NCI-H187 treated with DMSO at 0.1 percent for 48 hours (cell line): ENCODE measurements around the gene XAGE3.

Source experiments
- DNase-seq: peaks from one replicate; lab custom pipeline; 2025; lab: John Stamatoyannopoulos, UW

XAGE3 gene

DNA sequence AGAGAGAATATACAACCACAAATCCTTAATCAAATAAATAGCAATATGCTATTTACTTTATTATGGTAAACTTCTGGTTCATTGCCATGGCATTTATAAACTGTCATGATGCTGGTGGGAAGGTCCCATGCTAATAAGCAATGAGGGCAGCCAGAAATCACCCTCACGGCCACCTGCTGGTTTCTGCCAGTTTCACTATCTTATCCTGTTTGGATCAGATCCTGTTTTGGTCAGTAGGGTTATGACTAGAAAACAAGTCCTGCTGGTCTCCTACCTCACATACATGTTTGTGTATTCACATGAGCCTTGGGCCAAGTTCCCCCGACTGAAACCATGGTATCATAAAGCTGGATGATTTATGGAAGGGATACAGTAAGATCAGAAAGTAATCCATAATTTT is 28.7 kb downstream of the XAGE3 start:
- no peak for DNase-seq

GRCh38 chrX:52830551-52830950 is 37.3 kb downstream of the XAGE3 start:
- no peak for DNase-seq

- DNase-seq: no peak
Measured at GRCh38 chrX:52824608-52825007, 43.3 kb downstream of the XAGE3 start.

DNA sequence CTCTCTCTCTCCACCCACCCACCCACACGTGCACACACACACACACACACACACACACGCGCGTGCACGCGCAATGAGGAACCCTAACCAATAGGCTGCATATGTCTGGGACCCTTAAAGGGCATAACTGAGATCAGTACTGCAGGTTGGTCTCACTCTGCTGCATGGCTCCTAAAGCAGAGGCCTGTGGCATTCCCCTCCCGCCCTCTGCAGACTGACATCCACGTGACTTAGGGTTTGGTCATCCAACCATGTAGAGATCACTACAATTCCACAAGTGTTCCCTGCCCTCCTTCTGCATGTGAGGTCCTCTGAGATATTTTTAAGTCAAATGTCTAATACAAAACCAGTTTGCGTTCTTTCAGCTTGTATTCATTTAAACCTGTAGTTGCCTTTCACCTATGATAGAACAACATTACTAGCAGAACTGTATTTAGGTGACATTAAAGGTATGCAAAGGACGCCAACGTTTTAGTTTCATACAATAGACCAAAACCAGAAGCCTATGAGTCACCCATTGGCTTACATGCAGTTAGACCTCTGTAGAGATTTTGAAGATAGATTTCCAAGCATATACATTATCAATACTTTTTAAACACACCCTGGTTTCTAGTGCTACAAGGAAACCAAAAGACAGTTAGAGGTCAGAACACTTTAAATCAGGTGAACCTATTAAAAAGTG is 46.7 kb downstream of the XAGE3 start:
- DNase-seq: no peak

DNA sequence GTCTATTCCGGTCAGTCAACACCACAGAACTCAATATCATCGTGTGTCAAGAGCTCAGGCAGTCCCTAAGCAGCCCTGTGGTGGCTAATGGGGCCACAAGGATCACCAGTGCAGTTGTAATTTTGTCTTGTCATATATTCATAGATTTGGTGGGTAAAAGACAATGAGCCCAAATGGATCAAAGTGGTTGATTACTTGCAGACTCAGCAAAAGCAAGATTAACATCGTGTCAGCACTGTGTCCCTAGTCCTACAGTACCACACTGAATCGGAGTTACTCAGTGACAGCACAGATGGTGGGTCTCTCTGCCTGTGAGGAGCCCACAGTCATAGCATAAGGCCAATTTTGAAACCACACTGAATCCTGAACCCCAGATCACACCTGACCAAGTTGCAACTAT is 48.1 kb downstream of the XAGE3 start:
- DNase-seq: no peak
